ENCODE results near the gene IGLL5. TPM values are rescaled to one million over a fixed set of nuclear protein-coding genes. Genes with fewer than 3 reads are reported as not detected.
"Not testable (repeated sequence)": the region's sequence is repeated elsewhere in the genome, so short reads cannot be mapped to it uniquely, and the experiment has no call there.

The IGLL5 gene
- total RNA-seq, 2 donors from 2014 or later: 0.58 to 0.77 TPM

DNA sequence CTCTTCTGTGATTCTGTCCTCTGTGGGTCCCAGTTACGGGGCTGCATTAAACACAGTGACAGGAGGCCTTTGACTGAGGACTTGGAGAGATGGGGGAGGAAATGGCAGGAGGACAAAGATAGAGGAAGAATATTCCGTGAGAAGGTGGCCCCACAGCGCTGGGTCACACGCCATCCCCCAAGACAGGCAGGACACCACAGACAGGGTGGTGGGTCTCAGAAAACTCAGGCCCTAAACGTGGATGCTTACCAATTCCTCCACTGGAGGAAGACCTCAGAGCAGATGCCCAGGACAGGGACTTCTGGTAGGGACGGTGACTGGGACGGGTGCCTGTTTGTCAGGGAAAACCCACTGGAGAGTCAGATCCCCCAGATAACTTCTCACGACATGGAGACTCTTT is 34.0 kb downstream of the IGLL5 start:
- no peak for DNase-seq
- intact Hi-C loops (cut with DNase I): no loop called here

DNA sequence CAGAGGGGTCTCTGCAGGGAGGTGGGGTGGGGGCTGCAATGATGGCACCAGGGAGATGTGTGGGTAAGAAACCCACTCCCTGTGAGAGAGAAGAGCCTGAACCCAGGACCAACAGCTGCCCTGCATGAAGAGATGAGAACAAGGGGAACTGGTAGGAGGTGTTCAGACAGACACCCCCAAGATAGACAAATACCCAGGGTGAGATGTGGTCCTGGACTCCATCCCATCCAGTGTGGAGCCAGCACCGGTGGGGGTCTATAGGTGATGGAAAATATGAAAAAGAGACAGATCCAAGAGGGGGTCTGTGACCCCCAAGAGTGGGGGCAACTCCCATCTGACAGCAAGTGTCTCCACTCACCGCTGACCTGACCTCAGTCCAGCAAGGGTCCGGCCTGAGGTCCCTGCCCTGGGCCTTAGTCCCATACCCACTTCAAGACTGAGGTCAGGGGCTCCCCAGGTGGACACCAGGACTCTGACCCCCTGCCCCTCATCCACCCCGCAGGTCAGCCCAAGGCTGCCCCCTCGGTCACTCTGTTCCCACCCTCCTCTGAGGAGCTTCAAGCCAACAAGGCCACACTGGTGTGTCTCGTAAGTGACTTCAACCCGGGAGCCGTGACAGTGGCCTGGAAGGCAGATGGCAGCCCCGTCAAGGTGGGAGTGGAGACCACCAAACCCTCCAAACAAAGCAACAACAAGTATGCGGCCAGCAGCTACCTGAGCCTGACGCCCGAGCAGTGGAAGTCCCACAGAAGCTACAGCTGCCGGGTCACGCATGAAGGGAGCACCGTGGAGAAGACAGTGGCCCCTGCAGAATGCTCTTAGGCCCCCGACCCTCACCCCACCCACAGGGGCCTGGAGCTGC is 34.7 kb downstream of the IGLL5 start:
- DNase-seq; ATAC-seq; intact Hi-C loops (cut with DNase I): not testable (repeated sequence)

More for the DNA sequence above, 34.0 kb downstream of the IGLL5 start:
- ATAC-seq: no peak

DNA sequence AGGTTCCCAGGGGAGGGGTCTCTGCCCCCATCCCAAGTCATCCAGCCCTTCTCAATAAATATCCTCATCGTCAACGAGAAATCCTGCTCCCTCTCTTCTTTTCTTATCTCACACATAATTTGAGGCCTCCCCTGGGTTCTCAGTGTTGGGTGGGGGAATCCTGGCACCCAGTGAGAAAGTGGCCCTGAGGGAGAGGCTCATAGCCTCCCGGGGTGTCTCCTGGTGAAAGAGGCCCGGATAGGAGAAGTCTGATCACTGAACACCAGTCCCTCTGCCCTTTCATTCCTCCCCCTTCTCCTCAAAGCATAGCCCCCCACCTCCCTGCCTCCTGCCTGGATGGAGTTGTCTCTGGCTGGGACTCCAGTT is 35.3 kb downstream of the IGLL5 start:
- ATAC-seq: no peak
- intact Hi-C loops (cut with DNase I): no loop called here
- DNase-seq: no peak

DNA sequence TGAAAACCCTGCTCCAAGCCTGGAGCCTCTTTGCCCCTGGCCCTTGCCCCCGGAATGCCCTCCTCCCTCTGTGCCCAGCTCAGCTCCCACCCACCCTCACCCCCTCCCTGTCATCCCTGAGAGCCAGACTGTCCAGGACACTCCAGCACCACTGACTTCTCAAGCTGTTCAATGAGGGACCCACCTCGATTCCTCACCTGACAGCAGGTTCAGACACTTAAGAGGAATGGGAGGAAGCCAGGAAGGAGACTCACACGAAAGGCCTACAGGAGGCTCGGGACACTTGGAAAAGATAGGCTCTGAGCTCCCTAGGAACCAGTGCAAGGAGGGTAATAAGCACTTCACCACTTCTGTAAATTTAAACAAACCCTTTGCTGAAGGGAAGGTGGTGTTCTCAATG is 35.8 kb downstream of the IGLL5 start:
- intact Hi-C loops (cut with DNase I): no loop called here
- DNase-seq (no peak), ATAC-seq (no peak)

DNA sequence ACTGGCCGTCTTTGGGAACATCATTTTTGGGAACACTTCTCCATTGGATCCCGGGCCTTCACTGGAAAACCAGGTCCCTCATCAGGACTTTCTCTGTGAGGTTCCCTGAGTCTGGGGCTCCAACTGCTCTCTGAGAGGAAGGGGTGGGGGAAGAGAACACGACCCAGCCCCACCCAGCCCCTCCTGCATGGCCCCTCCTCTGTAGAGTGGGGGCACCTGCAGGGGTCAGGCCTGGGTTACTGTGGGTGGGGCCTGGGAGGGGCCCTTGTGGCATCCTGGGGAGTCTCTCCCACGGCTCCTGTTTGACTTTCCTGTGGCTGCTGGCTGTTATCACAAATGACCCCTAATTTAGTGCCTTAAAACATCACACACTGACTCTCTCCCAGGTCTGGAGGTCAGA is 36.3 kb downstream of the IGLL5 start:
- DNase-seq: no peak
- intact Hi-C loops (cut with DNase I): no loop called here

DNA sequence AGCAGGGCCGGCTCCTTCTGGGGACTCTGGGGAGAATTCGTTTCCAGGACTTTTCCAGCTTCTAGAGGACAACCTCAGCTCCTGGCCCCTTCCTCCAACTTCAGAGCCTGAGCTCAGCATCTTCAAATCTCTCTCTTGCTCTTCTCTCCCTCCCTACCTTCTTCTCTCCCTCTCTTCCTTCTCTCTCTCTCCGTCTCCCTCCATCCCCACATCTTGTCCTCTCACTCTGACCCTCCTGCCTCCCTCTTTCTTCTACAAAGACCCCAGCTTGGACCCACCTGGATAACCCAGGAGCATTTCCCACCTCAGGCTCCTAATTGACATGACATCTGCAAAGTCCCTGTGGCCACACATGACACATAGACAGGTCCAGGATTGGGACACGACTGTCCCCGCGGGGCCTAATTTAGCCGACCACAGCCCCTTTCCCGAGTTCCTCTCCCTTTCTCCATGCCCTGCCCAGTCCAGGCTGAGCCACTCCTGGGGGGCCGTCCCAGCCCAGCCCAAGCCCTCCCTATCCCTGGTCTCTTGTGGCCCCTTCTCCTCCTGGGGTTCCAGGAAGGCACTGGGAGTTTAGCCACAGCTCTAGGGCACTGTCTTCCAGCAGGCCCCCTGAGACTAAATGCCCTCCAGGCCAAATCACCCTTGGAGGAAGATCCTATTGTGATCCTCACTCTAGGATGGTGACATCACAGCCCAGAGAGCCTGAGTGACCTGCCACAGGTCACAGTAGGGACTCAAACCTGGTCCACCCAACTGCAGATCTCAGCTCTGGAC is 36.9 kb downstream of the IGLL5 start:
- intact Hi-C loops (cut with DNase I): no loop called here
- DNase-seq: no peak
- ATAC-seq: no peak

More for the DNA sequence above, 36.3 kb downstream of the IGLL5 start:
- no peak for ATAC-seq

DNA sequence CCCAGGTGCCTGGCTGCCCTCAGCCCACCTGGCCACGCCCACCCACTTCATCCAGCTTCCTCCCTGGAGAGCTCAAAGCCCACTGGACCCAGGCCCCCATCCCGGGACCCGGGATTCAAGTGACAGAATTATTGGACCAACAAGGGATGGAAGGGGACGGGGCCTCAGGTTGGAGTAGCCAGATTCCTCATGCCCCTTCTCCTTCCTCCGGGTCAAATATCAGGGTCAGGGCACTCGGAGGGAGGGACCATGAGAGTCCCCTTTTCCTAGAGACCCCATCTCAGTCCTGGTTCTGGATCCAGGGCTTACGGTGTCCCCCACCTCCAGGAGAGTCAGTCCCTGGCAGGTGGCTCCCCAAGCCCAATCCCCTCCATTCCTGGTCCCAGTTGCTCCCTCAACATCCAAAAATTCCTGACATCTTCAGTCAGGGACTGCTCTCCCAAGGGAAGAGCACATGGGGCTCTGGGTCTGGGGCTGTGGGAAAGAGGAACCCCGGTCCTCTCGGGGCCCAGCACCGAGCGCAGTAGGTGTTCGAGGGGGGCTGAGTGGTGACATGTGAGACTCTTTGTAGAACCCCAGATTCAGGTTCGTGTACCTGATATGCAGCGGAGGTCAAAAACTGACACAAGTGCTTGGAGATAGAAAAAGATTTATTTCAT is 37.7 kb downstream of the IGLL5 start:
- DNase-seq: no peak
- intact Hi-C loops (cut with DNase I): no loop called here
- ATAC-seq: no peak

DNA sequence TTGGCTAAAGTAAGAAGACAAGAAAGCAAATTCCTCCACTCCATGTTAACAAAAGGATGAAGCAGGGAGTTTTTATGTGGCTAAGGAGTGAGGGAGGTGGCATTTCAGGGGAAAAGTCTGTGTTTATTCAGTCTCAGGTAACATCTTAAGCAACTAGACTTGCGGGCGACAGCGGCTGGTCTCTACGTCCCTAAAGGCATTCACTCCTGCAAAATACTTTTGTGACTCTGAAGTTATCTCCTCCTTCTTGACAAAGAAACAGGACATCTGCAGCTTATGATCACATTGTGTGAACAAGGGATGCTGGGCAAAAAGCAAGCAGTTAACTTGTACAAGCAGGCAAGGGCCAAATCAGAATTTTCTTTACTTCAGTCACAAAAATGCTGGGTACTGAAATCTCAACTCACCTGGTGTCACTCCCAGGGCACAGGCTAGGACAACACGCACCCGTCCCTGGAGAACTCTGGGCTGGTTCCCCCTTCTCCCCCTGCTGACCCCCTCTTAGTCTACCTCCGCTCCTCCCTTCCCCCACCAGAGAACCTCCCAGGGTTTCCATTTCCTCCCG is 38.3 kb downstream of the IGLL5 start:
- DNase-seq (no peak), ATAC-seq (no peak)
- intact Hi-C loops (cut with DNase I): no loop called here

DNA sequence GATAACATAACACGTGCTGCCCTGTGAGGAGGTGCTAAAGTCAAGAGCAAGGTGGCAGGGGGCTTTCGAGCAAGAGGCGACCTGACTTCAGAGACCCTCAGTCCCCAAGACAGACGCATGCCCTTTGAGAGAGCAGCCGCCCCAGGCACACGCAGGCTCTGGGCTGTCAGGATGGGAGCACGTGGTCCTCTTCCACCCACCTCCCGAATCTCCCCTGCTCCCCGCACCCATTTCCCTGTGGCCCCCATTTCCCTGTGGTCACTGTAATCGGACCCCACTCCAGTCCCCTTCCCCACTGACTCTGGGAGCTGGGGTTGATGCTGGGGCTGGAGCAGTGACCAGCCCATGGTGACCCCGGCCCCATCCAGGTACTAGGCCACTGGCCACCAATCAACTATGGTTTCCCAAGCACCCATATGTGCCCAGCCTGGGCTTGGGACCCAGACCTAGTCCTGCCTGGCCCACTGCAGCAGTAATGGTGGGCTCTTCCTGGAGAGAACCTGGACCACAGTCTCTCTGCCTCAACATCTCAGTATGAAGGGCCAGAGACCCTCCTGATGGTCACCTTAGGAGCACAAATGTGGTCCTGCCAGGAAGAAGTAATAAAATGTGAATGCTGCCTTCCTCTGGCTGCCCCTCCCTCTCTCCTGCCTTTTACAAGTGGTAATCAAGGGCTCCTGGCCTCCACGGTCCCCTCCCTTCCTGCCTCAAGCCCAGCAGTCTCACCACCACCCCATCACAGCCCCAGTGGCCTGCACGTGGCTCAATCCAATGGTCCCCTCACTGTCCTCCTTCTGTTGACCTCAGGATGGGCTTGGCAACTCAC is 39.0 kb downstream of the IGLL5 start:
- ATAC-seq (no peak), DNase-seq (no peak)
- intact Hi-C loops (cut with DNase I): no loop called here

DNA sequence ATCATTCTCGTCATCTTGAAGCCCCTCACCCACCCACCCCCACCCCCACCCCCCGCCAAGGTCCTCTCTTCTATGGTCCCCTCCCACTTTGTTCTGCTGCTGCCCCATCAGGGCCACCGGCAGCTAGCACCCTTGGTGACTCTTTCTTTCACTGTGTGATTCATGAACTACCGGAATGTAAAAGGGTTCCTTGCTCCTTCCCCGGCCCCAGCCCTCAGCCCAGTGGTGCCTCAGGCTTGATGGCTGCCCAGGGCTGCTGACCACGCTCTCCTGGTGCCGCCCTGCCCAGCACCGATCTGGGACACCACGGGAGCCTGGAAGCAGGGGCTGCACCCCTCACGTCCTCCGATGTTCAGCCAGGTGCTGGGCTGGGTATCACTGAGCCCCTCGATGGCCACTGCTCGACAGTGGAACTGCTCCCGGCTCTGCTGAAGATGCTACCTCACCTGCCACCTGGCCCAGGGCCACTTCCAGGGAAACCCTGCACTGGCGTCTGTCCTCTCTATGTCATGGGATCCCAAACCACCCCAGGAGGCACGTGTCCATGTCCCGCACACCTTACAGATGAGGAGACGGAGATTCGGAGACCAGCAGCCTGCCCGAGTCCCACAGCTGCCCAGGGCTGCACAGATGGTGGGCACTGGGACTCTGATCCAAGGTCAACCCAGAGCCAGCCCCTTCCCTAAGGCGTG is 39.7 kb downstream of the IGLL5 start:
- ATAC-seq: no peak
- DNase-seq: no peak
- intact Hi-C loops (cut with DNase I): no loop called here

DNA sequence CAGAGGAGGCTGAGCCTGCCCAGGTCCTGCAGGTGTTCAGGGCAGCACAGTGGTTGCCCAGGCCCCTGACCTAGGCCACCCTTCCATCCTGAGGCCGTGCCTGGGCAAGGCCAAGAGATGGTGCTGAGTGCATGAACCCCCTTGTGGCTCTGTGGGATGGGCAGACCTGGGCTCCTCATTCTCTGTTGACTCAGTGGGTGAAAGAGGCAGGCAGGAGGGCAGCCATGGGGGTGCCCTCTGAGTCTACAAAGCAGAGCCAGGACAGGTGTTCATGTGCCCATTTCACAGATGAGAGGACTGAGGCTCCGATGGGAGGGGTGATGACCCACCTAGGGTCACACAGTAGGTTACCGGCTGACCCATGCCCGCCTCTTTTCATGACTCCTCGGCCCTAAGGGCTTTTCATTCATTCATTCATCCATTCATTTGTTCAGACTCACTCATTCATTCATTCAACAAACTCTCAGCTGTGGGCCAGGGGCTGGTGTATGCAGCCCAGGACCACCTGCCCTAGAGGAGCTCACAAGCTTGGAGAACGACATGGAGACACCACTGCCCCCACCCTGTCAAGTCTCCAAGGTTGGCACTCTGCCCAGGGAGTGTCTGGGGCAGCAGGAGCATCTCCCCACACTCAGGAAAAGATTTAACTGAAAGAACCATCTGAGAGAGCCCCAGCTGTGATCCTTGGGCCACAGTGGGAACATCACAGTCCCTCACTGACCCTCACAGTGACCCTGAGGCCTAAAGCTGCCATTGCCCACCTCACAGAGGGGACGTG is 40.5 kb downstream of the IGLL5 start:
- DNase-seq: no peak

DNA sequence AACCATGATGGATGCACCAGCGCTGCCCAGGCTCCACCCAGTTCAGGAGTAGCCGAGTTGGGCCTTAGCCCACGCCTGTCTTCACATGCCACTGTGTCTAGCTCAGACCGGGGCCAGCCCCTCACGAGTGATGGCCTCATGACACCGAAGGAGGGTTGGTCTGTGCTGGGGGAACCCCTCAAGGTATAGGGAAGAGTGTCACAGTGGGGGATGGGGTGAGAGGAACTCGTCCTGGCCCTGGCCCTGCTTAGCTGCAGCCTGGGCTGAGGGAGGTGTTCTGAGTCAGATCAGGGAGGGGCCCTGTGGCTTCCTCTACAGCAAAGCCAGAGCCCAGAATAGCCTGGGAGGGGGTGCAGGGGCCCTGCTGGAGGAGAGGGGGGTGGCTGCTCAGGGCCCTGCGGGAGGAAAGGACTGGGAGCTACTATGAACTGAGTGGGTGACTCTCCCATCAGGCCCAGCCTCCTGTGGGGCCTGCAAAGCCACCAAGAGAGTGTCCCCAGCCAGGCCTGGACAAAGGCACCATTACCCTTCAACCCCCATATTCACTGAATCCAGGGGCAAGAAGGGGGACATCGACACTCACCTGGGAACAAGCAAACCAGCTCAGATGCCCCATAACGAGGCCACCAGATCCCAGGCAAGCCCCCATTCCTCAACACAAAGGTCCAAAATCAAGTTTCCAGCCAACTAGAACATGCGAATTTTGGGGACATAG is 41.2 kb downstream of the IGLL5 start:
- ATAC-seq (peak; percentile 53 to 75), DNase-seq (peak; percentile 50)
- intact Hi-C loops (cut with DNase I): no loop called here

More for the DNA sequence above, 40.5 kb downstream of the IGLL5 start:
- no peak for ATAC-seq
- intact Hi-C loops (cut with DNase I): no loop called here

DNA sequence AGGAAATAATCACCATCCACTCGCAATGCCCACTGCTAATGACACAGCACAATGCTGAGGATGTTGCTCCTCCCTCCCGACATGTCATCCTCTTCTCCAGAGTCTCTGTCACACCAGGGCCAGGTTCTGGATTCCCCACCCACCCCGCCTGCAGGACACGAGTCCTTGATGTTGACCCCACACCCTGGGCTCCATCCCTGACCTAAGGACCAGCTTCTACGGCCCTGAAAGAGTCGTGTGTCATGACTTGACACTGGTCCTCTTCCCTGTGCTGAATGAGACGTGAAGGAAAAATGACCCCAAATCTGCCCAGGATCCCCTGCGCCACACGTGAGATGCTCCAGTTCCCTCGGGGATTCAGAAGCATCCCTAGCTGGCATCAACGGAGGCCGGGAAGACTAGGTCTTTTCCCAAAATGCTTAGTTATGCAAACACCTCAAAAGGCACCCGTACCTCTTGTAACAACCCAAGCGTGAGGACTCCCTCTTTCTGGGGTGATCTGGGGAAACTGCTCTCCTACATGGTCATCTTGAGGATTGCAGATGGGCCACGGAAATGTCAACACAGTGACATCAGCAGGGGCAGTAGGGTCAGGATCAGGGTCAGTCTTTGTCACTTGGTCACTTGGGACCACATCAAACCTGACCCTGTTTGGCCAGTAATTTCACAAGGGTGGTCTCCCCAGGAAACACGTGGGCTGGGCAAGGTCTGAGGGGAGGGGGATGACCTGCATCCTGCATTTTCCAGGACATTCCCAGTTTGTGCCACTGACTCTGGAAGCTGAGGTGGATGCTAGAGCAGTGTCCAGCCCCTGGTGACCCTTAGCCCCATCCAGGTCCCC is 42.0 kb downstream of the IGLL5 start:
- no peak for DNase-seq

DNA sequence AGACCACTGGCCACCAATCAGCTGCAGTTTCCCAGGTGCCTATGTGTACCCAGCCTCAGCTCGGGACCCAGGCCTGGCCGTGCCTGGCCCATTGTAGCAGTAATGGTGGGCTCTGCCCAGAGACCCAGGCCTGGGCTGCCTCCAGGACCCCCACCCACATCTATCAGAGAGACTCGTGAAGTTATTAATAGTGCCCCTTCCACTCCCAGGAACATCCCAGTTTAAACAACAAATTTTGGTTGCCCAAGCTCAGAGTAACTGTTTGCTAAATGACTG is 42.5 kb downstream of the IGLL5 start:
- DNase-seq: no peak
- intact Hi-C loops (cut with DNase I): no loop called here
- ATAC-seq: no peak

More for the DNA sequence above, 42.0 kb downstream of the IGLL5 start:
- intact Hi-C loops (cut with DNase I): no loop called here
- ATAC-seq: no peak

DNA sequence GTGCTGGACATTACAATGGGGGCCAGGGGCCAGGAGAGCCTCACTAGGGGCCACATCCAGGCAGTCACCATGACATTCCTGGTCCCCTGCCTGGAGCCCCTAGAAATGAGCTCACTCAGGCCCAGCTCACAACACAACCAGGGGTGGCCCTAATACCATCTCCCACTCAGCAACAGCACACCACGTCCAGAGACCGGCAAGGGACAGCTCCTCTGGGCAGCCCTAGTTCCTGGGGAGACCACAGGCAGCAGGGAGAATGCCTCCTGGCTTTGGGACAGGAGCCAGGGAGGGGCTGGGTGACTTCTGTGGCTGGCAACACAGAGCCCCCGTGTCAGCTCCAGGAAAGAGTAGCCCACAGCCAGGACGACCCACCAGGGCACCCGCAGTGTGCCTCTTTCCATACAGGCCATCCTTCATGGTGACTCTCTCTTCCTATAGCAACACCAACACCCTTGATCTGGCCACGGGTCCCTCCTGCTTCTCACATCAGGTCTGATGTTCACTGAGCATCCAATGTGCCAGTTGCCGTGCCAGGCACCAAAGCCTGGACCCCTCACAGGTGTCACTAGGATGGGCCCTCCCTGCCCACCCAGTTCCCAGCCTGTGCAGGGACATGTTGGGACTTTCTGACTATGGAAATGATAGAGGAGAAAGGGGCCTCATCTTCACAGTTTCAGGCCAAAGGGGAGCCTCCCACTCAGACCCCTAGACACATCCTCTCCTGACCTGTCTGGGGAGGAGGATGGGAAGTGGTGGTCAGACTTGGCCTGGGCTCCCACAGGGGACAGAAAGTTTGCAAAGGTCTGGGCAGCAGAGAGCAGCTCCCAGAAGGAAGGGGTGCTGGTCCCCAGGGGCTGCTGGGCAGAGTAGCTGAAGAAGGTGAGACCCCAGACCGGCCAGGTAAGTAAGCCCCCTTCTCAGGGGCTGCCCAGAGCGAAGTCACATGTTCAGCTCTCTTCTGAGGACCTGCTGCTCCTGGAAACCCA is 43.2 kb downstream of the IGLL5 start:
- DNase-seq (no peak), ATAC-seq (no peak)
- intact Hi-C loops (cut with DNase I): no loop called here

Data from left cardiac atrium (tissue), 4 donors.